ENCODE measurements around the gene ISCA2.

Gene ISCA2

DNA sequence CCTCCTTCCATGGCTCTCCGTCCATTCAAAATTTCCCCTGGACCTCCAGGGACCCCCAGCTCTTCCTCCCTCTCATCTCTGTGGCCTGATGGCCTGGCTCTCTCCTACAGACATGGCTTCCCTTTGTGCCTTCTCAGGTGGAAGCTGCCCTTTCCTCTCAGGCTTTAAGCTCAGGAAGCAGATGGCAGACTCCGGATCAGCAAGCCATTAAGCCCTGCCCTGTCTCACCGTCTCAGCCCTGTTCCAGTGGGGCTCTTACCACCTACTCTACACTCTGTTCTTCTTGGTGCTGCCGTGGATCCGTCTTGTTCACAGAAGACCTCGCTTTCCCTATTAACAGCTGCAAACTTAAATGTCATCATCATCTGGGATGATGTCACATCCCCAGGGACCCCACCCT lies 33.6 kb upstream of the ISCA2 start:
- Histone ChIP-seq H3K27me3 (ENCODE audit: insufficient read depth, low read length) (peaks cover 4% of the 10 kb centered on the region; the same call in 1 of the 2 replicates), H3K9me3 (ENCODE audit: low read length) (no peaks in the 10 kb centered on the region), H3K4me3 (ENCODE audit: low read depth, low read length, poor library complexity, severe bottlenecking) (no peak overlapping the region), H3K36me3 (ENCODE audit: insufficient read depth, low read length) (no peaks in the 10 kb centered on the region), H3K27ac (ENCODE audit: low read depth, low read length, poor library complexity, severe bottlenecking) (no peak overlapping the region), H3K9me2 (ENCODE audit: low read depth, low read length) (no peaks in the 10 kb centered on the region), H3K4me1 (ENCODE audit: insufficient read depth, low read length, severe bottlenecking) (no peaks in the 10 kb centered on the region), H3F3A (ENCODE audit: insufficient read depth, low read length) (no peaks in the 10 kb centered on the region), H2AFZ (ENCODE audit: low read length) (no peak overlapping the region), H3K4me2 (ENCODE audit: low read length) (no peak overlapping the region), H3K79me2 (ENCODE audit: insufficient read depth, low read length) (no peaks in the 10 kb centered on the region), H3K9ac (ENCODE audit: low read length) (no peak overlapping the region), H4K20me1 (ENCODE audit: insufficient read depth, low read length) (no peaks in the 10 kb centered on the region)
- TF ChIP-seq EZH2 (IDR thresholded peaks at IDR 0.05; ENCODE audit: borderline replicate concordance, low read length): no peak
- TF ChIP-seq, protein P1, sequence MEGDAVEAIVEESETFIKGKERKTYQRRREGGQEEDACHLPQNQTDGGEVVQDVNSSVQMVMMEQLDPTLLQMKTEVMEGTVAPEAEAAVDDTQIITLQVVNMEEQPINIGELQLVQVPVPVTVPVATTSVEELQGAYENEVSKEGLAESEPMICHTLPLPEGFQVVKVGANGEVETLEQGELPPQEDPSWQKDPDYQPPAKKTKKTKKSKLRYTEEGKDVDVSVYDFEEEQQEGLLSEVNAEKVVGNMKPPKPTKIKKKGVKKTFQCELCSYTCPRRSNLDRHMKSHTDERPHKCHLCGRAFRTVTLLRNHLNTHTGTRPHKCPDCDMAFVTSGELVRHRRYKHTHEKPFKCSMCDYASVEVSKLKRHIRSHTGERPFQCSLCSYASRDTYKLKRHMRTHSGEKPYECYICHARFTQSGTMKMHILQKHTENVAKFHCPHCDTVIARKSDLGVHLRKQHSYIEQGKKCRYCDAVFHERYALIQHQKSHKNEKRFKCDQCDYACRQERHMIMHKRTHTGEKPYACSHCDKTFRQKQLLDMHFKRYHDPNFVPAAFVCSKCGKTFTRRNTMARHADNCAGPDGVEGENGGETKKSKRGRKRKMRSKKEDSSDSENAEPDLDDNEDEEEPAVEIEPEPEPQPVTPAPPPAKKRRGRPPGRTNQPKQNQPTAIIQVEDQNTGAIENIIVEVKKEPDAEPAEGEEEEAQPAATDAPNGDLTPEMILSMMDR (IDR thresholded peaks at IDR 0.05; ENCODE audit: low read length): no peak

DNA sequence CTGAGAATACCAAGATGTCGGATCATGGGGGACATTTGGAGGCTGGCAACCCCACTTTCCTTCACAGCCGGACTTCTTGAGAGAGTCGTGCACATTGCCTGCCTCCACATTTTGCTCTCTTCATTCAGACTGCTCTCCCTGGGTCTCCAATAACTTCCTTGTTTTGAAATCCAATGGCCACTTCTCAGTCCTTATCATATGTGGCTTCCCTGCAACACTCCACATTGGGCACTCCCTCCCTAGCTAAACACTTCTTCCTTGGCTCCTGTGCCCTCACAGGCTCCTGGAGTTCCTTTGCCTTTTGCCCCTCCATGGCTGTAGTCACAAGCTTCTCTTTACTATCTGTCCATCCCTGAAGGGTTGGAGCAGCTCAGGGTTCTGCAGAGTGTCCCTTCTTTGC lies 30.6 kb upstream of the ISCA2 start:
- Histone ChIP-seq H4K20me1 (ENCODE audit: insufficient read depth, low read length) (no peaks in the 10 kb centered on the region), H3K27me3 (ENCODE audit: insufficient read depth, low read length) (no peaks in the 10 kb centered on the region; the same call in 1 of the 2 replicates)

GRCh38 chr14:74463697-74464096 lies 29.9 kb upstream of the ISCA2 start:
- Histone ChIP-seq H3K27ac (ENCODE audit: low read depth, low read length, poor library complexity, severe bottlenecking) (no peak overlapping the region), H4K20me1 (ENCODE audit: insufficient read depth, low read length) (no peaks in the 10 kb centered on the region), H3K79me2 (ENCODE audit: insufficient read depth, low read length) (no peaks in the 10 kb centered on the region), H3K9me3 (ENCODE audit: low read length) (no peaks in the 10 kb centered on the region), H3K4me1 (ENCODE audit: insufficient read depth, low read length, severe bottlenecking) (no peaks in the 10 kb centered on the region), H3K4me3 (ENCODE audit: low read depth, low read length, poor library complexity, severe bottlenecking) (no peak overlapping the region), H3K36me3 (ENCODE audit: insufficient read depth, low read length) (no peaks in the 10 kb centered on the region), H3K9ac (ENCODE audit: low read length) (no peak overlapping the region), H2AFZ (ENCODE audit: low read length) (no peak overlapping the region), H3K4me2 (ENCODE audit: low read length) (no peak overlapping the region), H3K9me2 (ENCODE audit: low read depth, low read length) (no peaks in the 10 kb centered on the region), H3F3A (ENCODE audit: insufficient read depth, low read length) (no peaks in the 10 kb centered on the region), H3K27me3 (ENCODE audit: insufficient read depth, low read length) (no peaks in the 10 kb centered on the region; the same call in 1 of the 2 replicates)
- no peak for TF ChIP-seq EZH2 (IDR thresholded peaks at IDR 0.05; ENCODE audit: borderline replicate concordance, low read length)
- TF ChIP-seq, protein P1 (IDR thresholded peaks at IDR 0.05; ENCODE audit: low read length): no peak

More for the DNA sequence above, 30.6 kb upstream of the ISCA2 start:
- Histone ChIP-seq H3K36me3 (ENCODE audit: insufficient read depth, low read length) (no peaks in the 10 kb centered on the region), H3K27ac (ENCODE audit: low read depth, low read length, poor library complexity, severe bottlenecking) (no peak overlapping the region), H3K4me1 (ENCODE audit: insufficient read depth, low read length, severe bottlenecking) (no peaks in the 10 kb centered on the region), H3K9me3 (ENCODE audit: low read length) (no peaks in the 10 kb centered on the region), H3F3A (ENCODE audit: insufficient read depth, low read length) (no peaks in the 10 kb centered on the region), H3K4me3 (ENCODE audit: low read depth, low read length, poor library complexity, severe bottlenecking) (no peak overlapping the region), H2AFZ (ENCODE audit: low read length) (no peak overlapping the region), H3K4me2 (ENCODE audit: low read length) (no peak overlapping the region), H3K79me2 (ENCODE audit: insufficient read depth, low read length) (no peaks in the 10 kb centered on the region), H3K9ac (ENCODE audit: low read length) (no peak overlapping the region), H3K9me2 (ENCODE audit: low read depth, low read length) (no peaks in the 10 kb centered on the region)
- TF ChIP-seq, protein P1 (IDR thresholded peaks at IDR 0.05; ENCODE audit: low read length): no peak
- no peak for TF ChIP-seq EZH2 (IDR thresholded peaks at IDR 0.05; ENCODE audit: borderline replicate concordance, low read length)
